Measurements from ENCODE around the gene TMUB1.

The TMUB1 gene

GRCh38 chr7:151114151-151115090 lies 31.1 kb upstream of the TMUB1 start:
- H4K20me1 ChIP-seq (ENCODE audit: insufficient read depth, low read length, poor library complexity, severe bottlenecking), result peaks cover 12% of the 10 kb centered on the region
- H3K9me3 ChIP-seq (ENCODE audit: insufficient read depth, low read depth, low read length), result no peaks in the 10 kb centered on the region
- no peak overlapping the region for H3K4me2 ChIP-seq (ENCODE audit: low read depth, low read length, poor library complexity, severe bottlenecking)
- no peak overlapping the region for H2AFZ ChIP-seq (ENCODE audit: low read length)
- H3K79me2 ChIP-seq (ENCODE audit: insufficient read depth, low read length), result peaks cover 13% of the 10 kb centered on the region; the same call in 1 of the 2 replicates
- peaks cover 15% of the 10 kb centered on the region; the same call in 1 of the 2 replicates for H3K36me3 ChIP-seq (ENCODE audit: insufficient read depth, low read length)
- H3K9me2 ChIP-seq (replicated peaks; ENCODE audit: low read depth, low read length), result no peaks in the 10 kb centered on the region
- TF ChIP-seq CTCF (conservative IDR thresholded peaks at IDR 0.05; ENCODE audit: low read length), result no peak
- TF ChIP-seq EZH2phosphoT487 (IDR thresholded peaks at IDR 0.05; ENCODE audit: borderline replicate concordance), result no peak
- H3K4me3 ChIP-seq (ENCODE audit: low read length, poor library complexity, severe bottlenecking), result no peak overlapping the region
- no peak overlapping the region for H3K9ac ChIP-seq (ENCODE audit: low read depth, low read length, poor library complexity, severe bottlenecking)
- no peaks in the 10 kb centered on the region for H3K27me3 ChIP-seq (ENCODE audit: insufficient read depth, low read length, poor library complexity, severe bottlenecking)
- no peaks in the 10 kb centered on the region for H3F3A ChIP-seq (ENCODE audit: low read depth)
- H3K4me1 ChIP-seq (ENCODE audit: insufficient read depth, low read length, poor library complexity, severe bottlenecking), result no peaks in the 10 kb centered on the region

- no peaks in the 10 kb centered on the region for H3K9me3 ChIP-seq (ENCODE audit: insufficient read depth, low read depth, low read length)
- H3K9me2 ChIP-seq (replicated peaks; ENCODE audit: low read depth, low read length), result no peaks in the 10 kb centered on the region
- H3K27me3 ChIP-seq (ENCODE audit: insufficient read depth, low read length, poor library complexity, severe bottlenecking), result no peaks in the 10 kb centered on the region
- H4K20me1 ChIP-seq (ENCODE audit: insufficient read depth, low read length, poor library complexity, severe bottlenecking), result peaks cover 12% of the 10 kb centered on the region
- peaks cover 6% of the 10 kb centered on the region; the same call in 1 of the 2 replicates for H3K36me3 ChIP-seq (ENCODE audit: insufficient read depth, low read length)
- no peak overlapping the region for H2AFZ ChIP-seq (ENCODE audit: low read length)
- no peaks in the 10 kb centered on the region for H3K4me1 ChIP-seq (ENCODE audit: insufficient read depth, low read length, poor library complexity, severe bottlenecking)
- H3F3A ChIP-seq (ENCODE audit: low read depth), result no peaks in the 10 kb centered on the region
- TF ChIP-seq CTCF (conservative IDR thresholded peaks at IDR 0.05; ENCODE audit: low read length) (no peak), EZH2phosphoT487 (IDR thresholded peaks at IDR 0.05; ENCODE audit: borderline replicate concordance) (no peak)
- H3K4me2 ChIP-seq (ENCODE audit: low read depth, low read length, poor library complexity, severe bottlenecking), result no peak overlapping the region
- peaks cover 13% of the 10 kb centered on the region; the same call in 1 of the 2 replicates for H3K79me2 ChIP-seq (ENCODE audit: insufficient read depth, low read length)
- no peak overlapping the region for H3K4me3 ChIP-seq (ENCODE audit: low read length, poor library complexity, severe bottlenecking)
- H3K9ac ChIP-seq (ENCODE audit: low read depth, low read length, poor library complexity, severe bottlenecking), result no peak overlapping the region
Observed at GRCh38 chr7:151113344-151114150, 30.3 kb upstream of the TMUB1 start.

- no peaks in the 10 kb centered on the region for H3K27me3 ChIP-seq (ENCODE audit: insufficient read depth, low read length, poor library complexity, severe bottlenecking)
- peaks cover 10% of the 10 kb centered on the region; the same call in 1 of the 2 replicates for H3K79me2 ChIP-seq (ENCODE audit: insufficient read depth, low read length)
- no peaks in the 10 kb centered on the region for H3K9me3 ChIP-seq (ENCODE audit: insufficient read depth, low read depth, low read length)
- H3K4me3 ChIP-seq (ENCODE audit: low read length, poor library complexity, severe bottlenecking), result no peak overlapping the region
- no peak overlapping the region for H2AFZ ChIP-seq (ENCODE audit: low read length)
- no peaks in the 10 kb centered on the region for H3K36me3 ChIP-seq (ENCODE audit: insufficient read depth, low read length)
- H4K20me1 ChIP-seq (ENCODE audit: insufficient read depth, low read length, poor library complexity, severe bottlenecking), result peaks cover 12% of the 10 kb centered on the region
- H3F3A ChIP-seq (ENCODE audit: low read depth), result no peaks in the 10 kb centered on the region
- TF ChIP-seq EZH2phosphoT487 (IDR thresholded peaks at IDR 0.05; ENCODE audit: borderline replicate concordance) (no peak), CTCF (conservative IDR thresholded peaks at IDR 0.05; ENCODE audit: low read length) (peak; percentile 77)
- no peak overlapping the region for H3K4me2 ChIP-seq (ENCODE audit: low read depth, low read length, poor library complexity, severe bottlenecking)
- H3K9me2 ChIP-seq (replicated peaks; ENCODE audit: low read depth, low read length), result no peaks in the 10 kb centered on the region
- H3K4me1 ChIP-seq (ENCODE audit: insufficient read depth, low read length, poor library complexity, severe bottlenecking), result no peaks in the 10 kb centered on the region
- no peak overlapping the region for H3K9ac ChIP-seq (ENCODE audit: low read depth, low read length, poor library complexity, severe bottlenecking)
Observed at GRCh38 chr7:151110941-151111645, 27.8 kb upstream of the TMUB1 start.
